ENCODE results near the gene CEACAM4.
"Not testable (repeated sequence)": the region's sequence is repeated elsewhere in the genome, so short reads cannot be mapped to it uniquely, and the experiment has no call there.

The CEACAM4 gene

GRCh38 chr19:41586064-41586463 lies 40.8 kb downstream of the CEACAM4 start:
- DNase-seq, result no peak

- no peak for DNase-seq
Observed at GRCh38 chr19:41584931-41585330, 41.9 kb downstream of the CEACAM4 start.

- no peak for DNase-seq
Observed at GRCh38 chr19:41584260-41584810, 42.5 kb downstream of the CEACAM4 start.

- not testable (repeated sequence) for DNase-seq
Observed at GRCh38 chr19:41582577-41583182, 44.2 kb downstream of the CEACAM4 start.

- DNase-seq, result not testable (repeated sequence)
Observed at GRCh38 chr19:41581068-41581467, 45.8 kb downstream of the CEACAM4 start.

- no peak for DNase-seq
Observed at GRCh38 chr19:41578886-41579285, 48.0 kb downstream of the CEACAM4 start.

GRCh38 chr19:41577833-41578232 lies 49.0 kb downstream of the CEACAM4 start:
- DNase-seq, result no peak

GRCh38 chr19:41577144-41577830 lies 49.6 kb downstream of the CEACAM4 start:
- no peak for DNase-seq

GRCh38 chr19:41575998-41576397 lies 50.9 kb downstream of the CEACAM4 start, which contains the start of gene CEACAM21:
Gene CEACAM21, plus strand, starts transcription at chr19:41576166. Its CDS starts 109 bp downstream, at chr19:41576275.
- DNase-seq, result peak in 16 of 56 donors; percentile 3 to 41 (median 15)

GRCh38 chr19:41570639-41571112 lies 56.2 kb downstream of the CEACAM4 start:
- peak in 34 of 56 donors; percentile 4 to 76 (median 24) for DNase-seq

GRCh38 chr19:41570179-41570578 lies 56.7 kb downstream of the CEACAM4 start:
- DNase-seq, result no peak

GRCh38 chr19:41569481-41570150 lies 57.3 kb downstream of the CEACAM4 start:
- DNase-seq, result no peak
